ENCODE results near the gene CLEC16A. TPM values are rescaled to one million over a fixed set of nuclear protein-coding genes. Genes with fewer than 3 reads are reported as not detected.

The CLEC16A gene
- total and polyA plus RNA-seq, 2 experiments from 2014 or later = 9.9 to 24.1 TPM

DNA sequence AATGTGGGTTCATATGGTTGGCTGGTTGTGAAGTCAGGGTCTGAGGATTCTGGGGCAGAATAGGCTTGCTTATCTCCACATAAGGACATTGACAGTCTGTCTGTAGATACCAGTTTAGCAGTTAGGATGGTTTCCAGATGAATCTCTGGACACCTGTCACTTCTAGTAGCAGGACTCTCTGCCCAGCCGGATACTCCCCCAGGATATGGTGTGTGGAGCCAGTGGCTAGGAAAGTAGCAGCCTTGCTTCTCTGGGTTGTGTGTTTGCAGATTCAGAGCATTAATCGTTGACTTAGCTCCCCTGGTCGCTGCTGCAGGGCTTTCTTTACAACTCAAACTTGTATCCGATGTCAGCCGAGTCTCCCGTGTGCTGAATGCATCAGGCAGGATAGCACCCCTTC is 45.2 kb downstream of the CLEC16A start:
- no peak overlapping the region; the same call in 1 of the 2 replicates for H3K27ac ChIP-seq (ENCODE audit: low read depth)

More for the DNA sequence above, 45.2 kb downstream of the CLEC16A start:
- H4K20me1 ChIP-seq (replicated peaks; ENCODE audit: insufficient read depth) = no peaks in the 10 kb centered on the region; the same call in 1 of the 2 replicates
- no peaks in the 10 kb centered on the region for H3K27me3 ChIP-seq (ENCODE audit: insufficient read depth)
- H3K4me3 ChIP-seq = no peak overlapping the region
- Mint-ChIP-seq H3K4me1 (peaks cover 6% of the 10 kb centered on the region; the same call in 2 of the 3 replicates), H3K36me3 (ENCODE audit: low read depth) (peaks cover 3% of the 10 kb centered on the region; the same call in 2 of the 3 replicates), H3K9me3 (no peaks in the 10 kb centered on the region), H3K27me3 (ENCODE audit: insufficient read depth, low read depth, poor library complexity) (peaks cover 18% of the 10 kb centered on the region), H3K4me3 (no peak overlapping the region), H3K27ac (no peak overlapping the region)
- H3K4me2 ChIP-seq = no peak overlapping the region
- no peaks in the 10 kb centered on the region for H3K4me1 ChIP-seq (ENCODE audit: insufficient read depth)
- no peak overlapping the region for H2AFZ ChIP-seq
- ATAC-seq (no peak), DNase-seq (ENCODE audit: low spot score) (no peak)
- no peaks in the 10 kb centered on the region for H3K9me2 ChIP-seq (ENCODE audit: insufficient read depth)
- H3F3A ChIP-seq (replicated peaks; ENCODE audit: low read depth) = no peaks in the 10 kb centered on the region
- TF ChIP-seq, protein P1, sequence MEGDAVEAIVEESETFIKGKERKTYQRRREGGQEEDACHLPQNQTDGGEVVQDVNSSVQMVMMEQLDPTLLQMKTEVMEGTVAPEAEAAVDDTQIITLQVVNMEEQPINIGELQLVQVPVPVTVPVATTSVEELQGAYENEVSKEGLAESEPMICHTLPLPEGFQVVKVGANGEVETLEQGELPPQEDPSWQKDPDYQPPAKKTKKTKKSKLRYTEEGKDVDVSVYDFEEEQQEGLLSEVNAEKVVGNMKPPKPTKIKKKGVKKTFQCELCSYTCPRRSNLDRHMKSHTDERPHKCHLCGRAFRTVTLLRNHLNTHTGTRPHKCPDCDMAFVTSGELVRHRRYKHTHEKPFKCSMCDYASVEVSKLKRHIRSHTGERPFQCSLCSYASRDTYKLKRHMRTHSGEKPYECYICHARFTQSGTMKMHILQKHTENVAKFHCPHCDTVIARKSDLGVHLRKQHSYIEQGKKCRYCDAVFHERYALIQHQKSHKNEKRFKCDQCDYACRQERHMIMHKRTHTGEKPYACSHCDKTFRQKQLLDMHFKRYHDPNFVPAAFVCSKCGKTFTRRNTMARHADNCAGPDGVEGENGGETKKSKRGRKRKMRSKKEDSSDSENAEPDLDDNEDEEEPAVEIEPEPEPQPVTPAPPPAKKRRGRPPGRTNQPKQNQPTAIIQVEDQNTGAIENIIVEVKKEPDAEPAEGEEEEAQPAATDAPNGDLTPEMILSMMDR (conservative IDR thresholded peaks at IDR 0.05; ENCODE audit: low read depth in 2 of 2) = no peak
- TF ChIP-seq JUNB (IDR thresholded peaks at IDR 0.05; ENCODE audit: unreplicated experiment) (no peak), ZNF114 (CRISPR knock-in tag; IDR thresholded peaks at IDR 0.05) (no peak), STAT1 (IDR thresholded peaks at IDR 0.05; ENCODE audit: unreplicated experiment) (no peak), POLR2AphosphoS5 (IDR thresholded peaks at IDR 0.05; ENCODE audit: low read depth) (no peak), ZNF331 (CRISPR knock-in tag; IDR thresholded peaks at IDR 0.05; ENCODE audit: low read depth) (no peak), EZH2phosphoT487 (IDR thresholded peaks at IDR 0.05; ENCODE audit: unreplicated experiment) (no peak), NANOG (IDR thresholded peaks at IDR 0.05; ENCODE audit: borderline replicate concordance) (no peak), EZH2 (IDR thresholded peaks at IDR 0.05; ENCODE audit: low read depth, unreplicated experiment) (no peak), CREB1 (CRISPR knock-in tag; IDR thresholded peaks at IDR 0.05; ENCODE audit: low read depth) (no peak)
- TF ChIP-seq, protein P2, sequence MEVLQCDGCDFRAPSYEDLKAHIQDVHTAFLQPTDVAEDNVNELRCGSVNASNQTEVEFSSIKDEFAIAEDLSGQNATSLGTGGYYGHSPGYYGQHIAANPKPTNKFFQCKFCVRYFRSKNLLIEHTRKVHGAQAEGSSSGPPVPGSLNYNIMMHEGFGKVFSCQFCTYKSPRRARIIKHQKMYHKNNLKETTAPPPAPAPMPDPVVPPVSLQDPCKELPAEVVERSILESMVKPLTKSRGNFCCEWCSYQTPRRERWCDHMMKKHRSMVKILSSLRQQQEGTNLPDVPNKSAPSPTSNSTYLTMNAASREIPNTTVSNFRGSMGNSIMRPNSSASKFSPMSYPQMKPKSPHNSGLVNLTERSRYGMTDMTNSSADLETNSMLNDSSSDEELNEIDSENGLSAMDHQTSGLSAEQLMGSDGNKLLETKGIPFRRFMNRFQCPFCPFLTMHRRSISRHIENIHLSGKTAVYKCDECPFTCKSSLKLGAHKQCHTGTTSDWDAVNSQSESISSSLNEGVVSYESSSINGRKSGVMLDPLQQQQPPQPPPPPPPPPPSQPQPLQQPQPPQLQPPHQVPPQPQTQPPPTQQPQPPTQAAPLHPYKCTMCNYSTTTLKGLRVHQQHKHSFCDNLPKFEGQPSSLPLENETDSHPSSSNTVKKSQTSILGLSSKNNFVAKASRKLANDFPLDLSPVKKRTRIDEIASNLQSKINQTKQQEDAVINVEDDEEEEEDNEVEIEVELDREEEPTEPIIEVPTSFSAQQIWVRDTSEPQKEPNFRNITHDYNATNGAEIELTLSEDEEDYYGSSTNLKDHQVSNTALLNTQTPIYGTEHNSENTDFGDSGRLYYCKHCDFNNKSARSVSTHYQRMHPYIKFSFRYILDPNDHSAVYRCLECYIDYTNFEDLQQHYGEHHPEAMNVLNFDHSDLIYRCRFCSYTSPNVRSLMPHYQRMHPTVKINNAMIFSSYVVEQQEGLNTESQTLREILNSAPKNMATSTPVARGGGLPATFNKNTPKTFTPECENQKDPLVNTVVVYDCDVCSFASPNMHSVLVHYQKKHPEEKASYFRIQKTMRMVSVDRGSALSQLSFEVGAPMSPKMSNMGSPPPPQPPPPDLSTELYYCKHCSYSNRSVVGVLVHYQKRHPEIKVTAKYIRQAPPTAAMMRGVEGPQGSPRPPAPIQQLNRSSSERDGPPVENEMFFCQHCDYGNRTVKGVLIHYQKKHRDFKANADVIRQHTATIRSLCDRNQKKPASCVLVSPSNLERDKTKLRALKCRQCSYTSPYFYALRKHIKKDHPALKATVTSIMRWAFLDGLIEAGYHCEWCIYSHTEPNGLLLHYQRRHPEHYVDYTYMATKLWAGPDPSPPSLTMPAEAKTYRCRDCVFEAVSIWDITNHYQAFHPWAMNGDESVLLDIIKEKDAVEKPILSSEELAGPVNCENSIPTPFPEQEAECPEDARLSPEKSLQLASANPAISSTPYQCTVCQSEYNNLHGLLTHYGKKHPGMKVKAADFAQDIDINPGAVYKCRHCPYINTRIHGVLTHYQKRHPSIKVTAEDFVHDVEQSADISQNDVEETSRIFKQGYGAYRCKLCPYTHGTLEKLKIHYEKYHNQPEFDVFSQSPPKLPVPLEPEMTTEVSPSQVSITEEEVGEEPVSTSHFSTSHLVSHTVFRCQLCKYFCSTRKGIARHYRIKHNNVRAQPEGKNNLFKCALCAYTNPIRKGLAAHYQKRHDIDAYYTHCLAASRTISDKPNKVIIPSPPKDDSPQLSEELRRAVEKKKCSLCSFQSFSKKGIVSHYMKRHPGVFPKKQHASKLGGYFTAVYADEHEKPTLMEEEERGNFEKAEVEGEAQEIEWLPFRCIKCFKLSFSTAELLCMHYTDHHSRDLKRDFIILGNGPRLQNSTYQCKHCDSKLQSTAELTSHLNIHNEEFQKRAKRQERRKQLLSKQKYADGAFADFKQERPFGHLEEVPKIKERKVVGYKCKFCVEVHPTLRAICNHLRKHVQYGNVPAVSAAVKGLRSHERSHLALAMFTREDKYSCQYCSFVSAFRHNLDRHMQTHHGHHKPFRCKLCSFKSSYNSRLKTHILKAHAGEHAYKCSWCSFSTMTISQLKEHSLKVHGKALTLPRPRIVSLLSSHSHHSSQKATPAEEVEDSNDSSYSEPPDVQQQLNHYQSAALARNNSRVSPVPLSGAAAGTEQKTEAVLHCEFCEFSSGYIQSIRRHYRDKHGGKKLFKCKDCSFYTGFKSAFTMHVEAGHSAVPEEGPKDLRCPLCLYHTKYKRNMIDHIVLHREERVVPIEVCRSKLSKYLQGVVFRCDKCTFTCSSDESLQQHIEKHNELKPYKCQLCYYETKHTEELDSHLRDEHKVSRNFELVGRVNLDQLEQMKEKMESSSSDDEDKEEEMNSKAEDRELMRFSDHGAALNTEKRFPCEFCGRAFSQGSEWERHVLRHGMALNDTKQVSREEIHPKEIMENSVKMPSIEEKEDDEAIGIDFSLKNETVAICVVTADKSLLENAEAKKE (CRISPR knock-in tag; IDR thresholded peaks at IDR 0.05) = no peak
- TF ChIP-seq, protein P3, sequence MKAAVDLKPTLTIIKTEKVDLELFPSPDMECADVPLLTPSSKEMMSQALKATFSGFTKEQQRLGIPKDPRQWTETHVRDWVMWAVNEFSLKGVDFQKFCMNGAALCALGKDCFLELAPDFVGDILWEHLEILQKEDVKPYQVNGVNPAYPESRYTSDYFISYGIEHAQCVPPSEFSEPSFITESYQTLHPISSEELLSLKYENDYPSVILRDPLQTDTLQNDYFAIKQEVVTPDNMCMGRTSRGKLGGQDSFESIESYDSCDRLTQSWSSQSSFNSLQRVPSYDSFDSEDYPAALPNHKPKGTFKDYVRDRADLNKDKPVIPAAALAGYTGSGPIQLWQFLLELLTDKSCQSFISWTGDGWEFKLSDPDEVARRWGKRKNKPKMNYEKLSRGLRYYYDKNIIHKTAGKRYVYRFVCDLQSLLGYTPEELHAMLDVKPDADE (IDR thresholded peaks at IDR 0.05) = no peak
- TF ChIP-seq, protein P4, sequence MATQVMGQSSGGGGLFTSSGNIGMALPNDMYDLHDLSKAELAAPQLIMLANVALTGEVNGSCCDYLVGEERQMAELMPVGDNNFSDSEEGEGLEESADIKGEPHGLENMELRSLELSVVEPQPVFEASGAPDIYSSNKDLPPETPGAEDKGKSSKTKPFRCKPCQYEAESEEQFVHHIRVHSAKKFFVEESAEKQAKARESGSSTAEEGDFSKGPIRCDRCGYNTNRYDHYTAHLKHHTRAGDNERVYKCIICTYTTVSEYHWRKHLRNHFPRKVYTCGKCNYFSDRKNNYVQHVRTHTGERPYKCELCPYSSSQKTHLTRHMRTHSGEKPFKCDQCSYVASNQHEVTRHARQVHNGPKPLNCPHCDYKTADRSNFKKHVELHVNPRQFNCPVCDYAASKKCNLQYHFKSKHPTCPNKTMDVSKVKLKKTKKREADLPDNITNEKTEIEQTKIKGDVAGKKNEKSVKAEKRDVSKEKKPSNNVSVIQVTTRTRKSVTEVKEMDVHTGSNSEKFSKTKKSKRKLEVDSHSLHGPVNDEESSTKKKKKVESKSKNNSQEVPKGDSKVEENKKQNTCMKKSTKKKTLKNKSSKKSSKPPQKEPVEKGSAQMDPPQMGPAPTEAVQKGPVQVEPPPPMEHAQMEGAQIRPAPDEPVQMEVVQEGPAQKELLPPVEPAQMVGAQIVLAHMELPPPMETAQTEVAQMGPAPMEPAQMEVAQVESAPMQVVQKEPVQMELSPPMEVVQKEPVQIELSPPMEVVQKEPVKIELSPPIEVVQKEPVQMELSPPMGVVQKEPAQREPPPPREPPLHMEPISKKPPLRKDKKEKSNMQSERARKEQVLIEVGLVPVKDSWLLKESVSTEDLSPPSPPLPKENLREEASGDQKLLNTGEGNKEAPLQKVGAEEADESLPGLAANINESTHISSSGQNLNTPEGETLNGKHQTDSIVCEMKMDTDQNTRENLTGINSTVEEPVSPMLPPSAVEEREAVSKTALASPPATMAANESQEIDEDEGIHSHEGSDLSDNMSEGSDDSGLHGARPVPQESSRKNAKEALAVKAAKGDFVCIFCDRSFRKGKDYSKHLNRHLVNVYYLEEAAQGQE (IDR thresholded peaks at IDR 0.05; ENCODE audit: unreplicated experiment) = no peak
- no peaks in the 10 kb centered on the region for H3K79me2 ChIP-seq (replicated peaks; ENCODE audit: insufficient read depth)
- no peaks in the 10 kb centered on the region for H3K36me3 ChIP-seq (ENCODE audit: insufficient read depth)

Measured in GM23338 (cell line).